TTC549 (cell line): ENCODE data around the gene CXorf65.

Source experiments
- FAIRE-seq: peaks from 2 replicates; lab custom pipeline; 2012; peaks lifted over from hg19 to GRCh38; lab: Jason Lieb, UNC

CXorf65 gene

DNA sequence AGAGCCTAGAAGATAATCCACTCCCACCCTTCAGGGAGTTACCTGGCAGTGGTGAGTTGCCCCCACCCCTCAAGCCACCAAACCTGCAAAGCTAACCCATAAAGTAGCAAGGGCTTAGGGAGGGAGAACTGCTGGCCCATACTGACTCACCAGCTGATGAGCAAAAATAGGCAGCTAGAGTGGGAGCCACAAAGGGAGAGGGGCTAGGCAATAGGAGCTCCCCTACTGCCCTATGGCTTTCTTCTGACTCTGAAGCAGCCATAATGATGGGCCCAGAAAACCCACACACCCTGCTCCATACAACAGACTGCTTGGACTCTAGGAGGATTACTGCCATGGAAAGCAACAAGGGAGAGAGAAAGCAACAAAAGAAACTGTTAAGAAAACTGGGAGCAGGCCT is 46.4 kb downstream of the CXorf65 start:
- no peak for FAIRE-seq

- no peak for FAIRE-seq
Measured at GRCh38 chrX:71057848-71058530, 48.6 kb downstream of the CXorf65 start.

- FAIRE-seq, result no peak
Measured at GRCh38 chrX:71056867-71057266, 49.7 kb downstream of the CXorf65 start.
